Measurements from ENCODE around the gene LRRC18.

Gene LRRC18

GRCh38 chr10:48878091-48878490 is 61.5 kb downstream of the LRRC18 start:
- no peak for DNase-seq

- no peak for DNase-seq
These were observed 67.4 kb downstream of the LRRC18 start for GRCh38 chr10:48872234-48872633.
